Measurements from ENCODE around the gene PGA5. TPM values are rescaled to one million over a fixed set of nuclear protein-coding genes. Genes with fewer than 3 reads are reported as not detected.
A peak's percentile ranks its signal among the peaks of the same experiment; 100 is the strongest.
"Not testable (repeated sequence)": the region's sequence is repeated elsewhere in the genome, so short reads cannot be mapped to it uniquely, and the experiment has no call there.

PGA5 gene
- total RNA-seq, 3 donors from 2014 or later (not counting 1 experiment from before 2014, with no cell fraction given): not detected

DNA sequence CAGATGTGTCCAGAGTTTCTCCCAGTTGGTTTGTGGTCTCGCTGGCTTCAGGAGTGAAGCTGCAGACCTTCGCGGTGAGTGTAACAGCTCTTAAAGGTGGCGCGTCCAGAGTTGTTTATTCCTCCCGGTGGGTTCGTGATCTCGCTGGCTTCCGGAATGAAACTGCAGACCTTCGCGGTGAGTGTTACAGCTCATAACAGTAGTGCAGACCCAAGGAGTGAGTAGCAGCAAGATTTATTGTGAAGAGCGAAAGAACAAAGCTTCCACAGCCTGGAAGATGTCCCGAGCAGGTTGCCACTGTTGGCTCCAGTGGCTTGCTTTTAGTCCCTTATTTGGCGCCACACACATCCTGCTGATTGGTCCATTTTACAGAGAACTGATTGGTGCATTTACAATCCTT is 39.5 kb upstream of the PGA5 start:
- WGBS (ENCODE audit: insufficient coverage): 94% methylated on average over 14 of the region's 14 CpGs

DNA sequence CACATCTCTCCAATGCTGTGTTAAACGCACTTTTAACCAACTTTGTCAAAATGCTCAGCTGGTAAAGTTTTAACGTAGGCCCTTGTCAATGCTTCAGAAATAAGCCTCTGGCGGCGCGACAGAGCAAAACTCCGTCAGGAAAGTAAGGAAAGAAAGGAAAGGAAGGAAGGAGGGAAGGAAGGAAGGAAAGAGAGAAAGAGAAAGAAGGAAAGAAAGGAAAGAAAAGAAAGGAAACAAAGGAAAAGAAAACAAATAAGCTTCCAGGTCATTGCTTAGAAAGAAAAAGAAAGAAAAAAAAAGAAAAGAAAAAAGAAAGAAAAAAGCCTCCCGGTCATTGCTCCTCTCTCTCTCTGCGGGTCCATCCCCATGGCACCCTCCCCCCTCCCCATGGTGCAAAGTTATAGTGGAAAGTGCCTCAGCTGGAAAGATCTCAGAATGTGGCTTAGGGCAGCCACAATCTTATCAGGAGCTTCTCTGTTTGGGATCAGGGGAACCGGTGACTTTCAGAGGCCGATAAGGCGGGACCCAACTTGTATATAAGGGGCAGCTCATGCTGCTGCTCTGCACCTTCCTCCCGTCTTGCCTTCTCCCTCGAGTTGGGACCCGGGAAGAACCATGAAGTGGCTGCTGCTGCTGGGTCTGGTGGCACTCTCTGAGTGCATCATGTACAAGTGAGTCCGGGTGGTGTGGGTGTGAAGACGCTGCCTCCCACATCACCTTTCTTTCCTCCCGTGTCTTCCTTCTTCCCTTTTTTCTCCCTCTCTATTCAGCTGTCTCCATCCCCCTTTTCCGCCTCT is 37.8 kb upstream of the PGA5 start, which contains the start of gene PGA3:
Gene PGA3 (plus strand): TSS at position 566 of the 797 bp plus-strand sequence. CDS start 50 bp downstream, at position 616.
- H3K27ac ChIP-seq (ENCODE audit: low read length); ATAC-seq; H3K27me3 ChIP-seq (ENCODE audit: control insufficient read depth, insufficient read depth, low read length); H3K9me3 ChIP-seq (ENCODE audit: control insufficient read depth, insufficient read depth, low read length); intact Hi-C loops (cut with micrococcal nuclease); H3K4me1 ChIP-seq (ENCODE audit: control insufficient read depth, insufficient read depth, low read length); H3K9me3 Mint-ChIP-seq; H3K4me3 Mint-ChIP-seq; DNase-seq; H3K36me3 Mint-ChIP-seq; H3K4me1 Mint-ChIP-seq; H3K36me3 ChIP-seq (ENCODE audit: control insufficient read depth, insufficient read depth, low read length); H3K27ac Mint-ChIP-seq; H3K4me3 ChIP-seq (ENCODE audit: low read length): not testable (repeated sequence)
- H3K27me3 Mint-ChIP-seq (ENCODE audit: low read depth in 2 of 2): peaks cover 5 to 17% of the 10 kb centered on the region in 2 donors
- 74% methylated on average over 7 of the region's 18 CpGs for WGBS (ENCODE audit: insufficient coverage)

More for the DNA sequence above, 39.5 kb upstream of the PGA5 start:
- no peak overlapping the region for H3K4me3 ChIP-seq (ENCODE audit: low read length)
- TF ChIP-seq, protein P1, sequence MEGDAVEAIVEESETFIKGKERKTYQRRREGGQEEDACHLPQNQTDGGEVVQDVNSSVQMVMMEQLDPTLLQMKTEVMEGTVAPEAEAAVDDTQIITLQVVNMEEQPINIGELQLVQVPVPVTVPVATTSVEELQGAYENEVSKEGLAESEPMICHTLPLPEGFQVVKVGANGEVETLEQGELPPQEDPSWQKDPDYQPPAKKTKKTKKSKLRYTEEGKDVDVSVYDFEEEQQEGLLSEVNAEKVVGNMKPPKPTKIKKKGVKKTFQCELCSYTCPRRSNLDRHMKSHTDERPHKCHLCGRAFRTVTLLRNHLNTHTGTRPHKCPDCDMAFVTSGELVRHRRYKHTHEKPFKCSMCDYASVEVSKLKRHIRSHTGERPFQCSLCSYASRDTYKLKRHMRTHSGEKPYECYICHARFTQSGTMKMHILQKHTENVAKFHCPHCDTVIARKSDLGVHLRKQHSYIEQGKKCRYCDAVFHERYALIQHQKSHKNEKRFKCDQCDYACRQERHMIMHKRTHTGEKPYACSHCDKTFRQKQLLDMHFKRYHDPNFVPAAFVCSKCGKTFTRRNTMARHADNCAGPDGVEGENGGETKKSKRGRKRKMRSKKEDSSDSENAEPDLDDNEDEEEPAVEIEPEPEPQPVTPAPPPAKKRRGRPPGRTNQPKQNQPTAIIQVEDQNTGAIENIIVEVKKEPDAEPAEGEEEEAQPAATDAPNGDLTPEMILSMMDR (IDR thresholded peaks at IDR 0.05): no peak
- H3K27me3 Mint-ChIP-seq (ENCODE audit: low read depth in 2 of 2): peaks cover 5 to 17% of the 10 kb centered on the region in 2 donors
- H3K9me3 ChIP-seq (ENCODE audit: control insufficient read depth, insufficient read depth, low read length): no peaks in the 10 kb centered on the region
- no peak overlapping the region for H3K27ac Mint-ChIP-seq
- H3K36me3 Mint-ChIP-seq: no peaks in the 10 kb centered on the region
- DNase-seq: no peak
- no peak overlapping the region for H3K4me3 Mint-ChIP-seq
- no peak for ATAC-seq
- no peaks in the 10 kb centered on the region for H3K36me3 ChIP-seq (ENCODE audit: control insufficient read depth, insufficient read depth, low read length)
- H3K9me3 Mint-ChIP-seq: no peaks in the 10 kb centered on the region
- H3K27me3 ChIP-seq (ENCODE audit: control insufficient read depth, insufficient read depth, low read length): no peaks in the 10 kb centered on the region
- H3K4me1 Mint-ChIP-seq: no peaks in the 10 kb centered on the region
- no peak overlapping the region for H3K27ac ChIP-seq (ENCODE audit: low read length)
- peaks cover 2% of the 10 kb centered on the region for H3K4me1 ChIP-seq (ENCODE audit: control insufficient read depth, insufficient read depth, low read length)
- intact Hi-C loops (cut with micrococcal nuclease): no loop called here

DNA sequence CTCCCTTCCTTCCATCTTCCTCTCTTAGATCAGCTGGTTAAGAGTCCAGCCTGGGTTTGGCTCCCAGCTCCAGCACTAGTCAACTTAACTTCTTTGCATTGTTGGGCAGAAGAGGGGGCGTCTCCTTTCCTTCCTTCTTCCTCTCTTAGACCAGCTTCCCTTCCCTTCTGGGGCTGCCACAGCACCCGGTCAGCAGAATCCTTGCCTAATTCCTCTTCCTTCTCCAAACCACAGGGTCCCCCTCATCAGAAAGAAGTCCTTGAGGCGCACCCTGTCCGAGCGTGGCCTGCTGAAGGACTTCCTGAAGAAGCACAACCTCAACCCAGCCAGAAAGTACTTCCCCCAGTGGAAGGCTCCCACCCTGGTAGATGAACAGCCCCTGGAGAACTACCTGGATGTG is 37.1 kb upstream of the PGA5 start:
- H3K4me1 Mint-ChIP-seq; H3K36me3 Mint-ChIP-seq; intact Hi-C loops (cut with micrococcal nuclease): not testable (repeated sequence)

DNA sequence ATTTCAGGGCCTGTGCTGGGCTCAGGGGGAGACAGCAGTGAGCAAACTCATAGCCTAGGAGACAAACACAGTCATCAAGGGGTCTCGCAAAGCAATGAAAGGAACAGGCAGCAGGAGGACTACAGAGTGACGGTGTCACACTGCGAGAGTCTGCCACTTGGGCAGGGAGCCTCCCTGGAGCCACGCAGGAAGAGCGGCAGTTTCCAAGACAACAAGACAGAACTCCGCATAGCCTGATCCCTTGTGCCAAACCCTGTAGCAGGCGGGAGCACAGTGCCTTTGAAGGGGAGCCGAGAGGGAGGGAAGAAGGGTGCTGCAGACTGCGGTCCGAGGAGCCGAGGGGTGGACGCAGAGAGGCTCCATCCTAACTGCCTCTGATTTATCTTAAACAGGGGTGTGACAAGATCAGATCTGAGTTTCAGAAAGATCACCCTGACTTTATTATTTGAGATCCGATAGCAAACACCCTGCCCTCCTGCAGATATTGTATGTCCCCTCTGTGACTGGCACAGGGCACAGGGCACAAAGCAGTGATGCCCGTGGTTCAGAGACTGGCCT is 36.4 kb upstream of the PGA5 start:
- H3K4me3 ChIP-seq (ENCODE audit: low read length); H3K36me3 ChIP-seq (ENCODE audit: control insufficient read depth, insufficient read depth, low read length); H3K9me3 Mint-ChIP-seq; H3K27me3 ChIP-seq (ENCODE audit: control insufficient read depth, insufficient read depth, low read length); H3K36me3 Mint-ChIP-seq; H3K9me3 ChIP-seq (ENCODE audit: control insufficient read depth, insufficient read depth, low read length); intact Hi-C loops (cut with micrococcal nuclease); H3K4me3 Mint-ChIP-seq; H3K27ac Mint-ChIP-seq; DNase-seq; H3K4me1 ChIP-seq (ENCODE audit: control insufficient read depth, insufficient read depth, low read length); H3K27ac ChIP-seq (ENCODE audit: low read length); H3K4me1 Mint-ChIP-seq: not testable (repeated sequence)
- ATAC-seq: peak in 1 of 3 donors; percentile 15
- peaks cover 5 to 17% of the 10 kb centered on the region in 2 donors for H3K27me3 Mint-ChIP-seq (ENCODE audit: low read depth in 2 of 2)
- 95% methylated on average over 14 of the region's 14 CpGs for WGBS (ENCODE audit: insufficient coverage)

More for the DNA sequence above, 37.1 kb upstream of the PGA5 start:
- H3K27ac Mint-ChIP-seq; H3K36me3 ChIP-seq (ENCODE audit: control insufficient read depth, insufficient read depth, low read length); H3K4me1 ChIP-seq (ENCODE audit: control insufficient read depth, insufficient read depth, low read length); H3K4me3 Mint-ChIP-seq; H3K9me3 ChIP-seq (ENCODE audit: control insufficient read depth, insufficient read depth, low read length); H3K9me3 Mint-ChIP-seq; ATAC-seq; H3K4me3 ChIP-seq (ENCODE audit: low read length); DNase-seq; H3K27ac ChIP-seq (ENCODE audit: low read length); H3K27me3 ChIP-seq (ENCODE audit: control insufficient read depth, insufficient read depth, low read length): not testable (repeated sequence)
- peaks cover 5 to 17% of the 10 kb centered on the region in 2 donors for H3K27me3 Mint-ChIP-seq (ENCODE audit: low read depth in 2 of 2)
- WGBS (ENCODE audit: insufficient coverage): no CpG with 5 or more reads among the region's 5 CpGs

DNA sequence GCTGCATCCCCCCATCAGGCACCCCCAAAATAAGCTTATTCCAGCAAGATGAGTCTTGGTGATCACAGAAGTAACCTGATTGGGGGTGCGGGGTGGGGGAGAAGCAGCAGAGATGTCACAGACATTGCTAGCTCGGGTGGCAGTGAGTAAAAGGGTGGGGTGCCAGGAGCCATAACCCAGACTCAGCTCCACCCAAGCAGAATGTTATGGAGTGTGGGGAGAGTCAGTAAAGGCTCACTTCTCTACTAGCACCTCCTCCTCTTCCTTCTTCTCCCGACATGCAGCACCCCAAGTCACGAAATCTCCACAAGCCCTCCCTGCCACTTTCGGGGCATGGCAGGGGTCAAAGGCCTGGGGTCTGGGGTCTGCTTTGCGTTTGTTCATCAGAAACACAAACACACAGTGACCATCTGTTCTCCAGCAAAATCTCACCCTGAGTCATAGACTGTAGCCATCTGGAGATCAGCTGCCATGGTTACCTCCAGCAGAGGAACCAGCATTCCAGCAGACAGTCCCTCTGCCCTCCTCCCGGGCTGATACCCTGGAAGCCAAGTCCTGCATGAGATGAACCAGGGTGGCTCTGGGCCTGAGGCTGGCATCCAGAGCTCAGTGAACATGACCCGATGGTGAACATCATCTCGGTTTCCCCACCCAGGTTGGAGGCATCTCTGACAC is 33.2 kb upstream of the PGA5 start:
- DNase-seq; H3K4me3 Mint-ChIP-seq; intact Hi-C loops (cut with micrococcal nuclease): not testable (repeated sequence)

DNA sequence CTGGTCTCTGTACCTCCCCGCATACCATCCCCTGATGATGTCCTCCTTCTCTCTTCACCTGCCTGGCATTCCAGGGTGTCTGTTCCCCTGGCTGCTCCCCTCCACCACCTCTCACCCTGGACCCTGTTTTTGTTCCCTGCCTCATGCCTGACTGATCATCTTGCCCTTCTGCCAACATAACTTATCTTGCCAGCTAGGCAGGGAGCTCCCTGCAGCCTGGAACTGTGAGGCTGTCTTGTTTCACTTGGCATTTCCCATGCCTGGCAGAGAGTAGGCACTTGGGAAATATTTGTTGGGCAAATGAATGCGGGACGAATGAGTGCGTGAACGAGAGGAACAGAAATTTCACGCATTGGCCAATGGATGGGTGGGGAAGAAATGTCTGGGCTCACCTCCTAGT is 30.3 kb upstream of the PGA5 start:
- H3K27ac ChIP-seq (ENCODE audit: low read length); H3K27me3 ChIP-seq (ENCODE audit: control insufficient read depth, insufficient read depth, low read length); H3K9me3 ChIP-seq (ENCODE audit: control insufficient read depth, insufficient read depth, low read length); H3K4me3 ChIP-seq (ENCODE audit: low read length); H3K27me3 Mint-ChIP-seq (ENCODE audit: low read depth in 2 of 2); H3K4me1 ChIP-seq (ENCODE audit: control insufficient read depth, insufficient read depth, low read length); H3K27ac Mint-ChIP-seq; H3K9me3 Mint-ChIP-seq; H3K36me3 Mint-ChIP-seq; H3K4me3 Mint-ChIP-seq; ATAC-seq; DNase-seq; intact Hi-C loops (cut with micrococcal nuclease); H3K4me1 Mint-ChIP-seq; H3K36me3 ChIP-seq (ENCODE audit: control insufficient read depth, insufficient read depth, low read length): not testable (repeated sequence)
- no CpG with 5 or more reads among the region's 6 CpGs for WGBS (ENCODE audit: insufficient coverage)

More for the DNA sequence above, 33.2 kb upstream of the PGA5 start:
- H3K4me1 ChIP-seq (ENCODE audit: control insufficient read depth, insufficient read depth, low read length); H3K27ac Mint-ChIP-seq; H3K27me3 ChIP-seq (ENCODE audit: control insufficient read depth, insufficient read depth, low read length); H3K9me3 ChIP-seq (ENCODE audit: control insufficient read depth, insufficient read depth, low read length); H3K27ac ChIP-seq (ENCODE audit: low read length); H3K4me3 ChIP-seq (ENCODE audit: low read length); H3K36me3 ChIP-seq (ENCODE audit: control insufficient read depth, insufficient read depth, low read length); H3K36me3 Mint-ChIP-seq; ATAC-seq; H3K4me1 Mint-ChIP-seq; H3K9me3 Mint-ChIP-seq; H3K27me3 Mint-ChIP-seq (ENCODE audit: low read depth in 2 of 2): not testable (repeated sequence)
- no CpG with 5 or more reads among the region's 9 CpGs for WGBS (ENCODE audit: insufficient coverage)
